ENCODE results near the gene LINC00237.

Gene LINC00237

GRCh38 chr20:21125072-21125848 lies 19.1 kb upstream of the LINC00237 start:
- peak; percentile 78 for DNase-seq

GRCh38 chr20:21124190-21124589 lies 18.0 kb upstream of the LINC00237 start:
- no peak for DNase-seq

GRCh38 chr20:21118782-21119181 lies 12.6 kb upstream of the LINC00237 start:
- no peak for DNase-seq

- no peak for DNase-seq
Observed at GRCh38 chr20:21118138-21118537, 12.0 kb upstream of the LINC00237 start.

GRCh38 chr20:21117521-21117920 lies 11.4 kb upstream of the LINC00237 start:
- no peak for DNase-seq

- DNase-seq: no peak
Observed at GRCh38 chr20:21114584-21114983, 8.4 kb upstream of the LINC00237 start.

- DNase-seq: no peak
Observed at GRCh38 chr20:21113697-21114096, 7.5 kb upstream of the LINC00237 start.

GRCh38 chr20:21111416-21111815 lies 5.3 kb upstream of the LINC00237 start:
- no peak for DNase-seq

GRCh38 chr20:21110811-21111210 lies 4.7 kb upstream of the LINC00237 start:
- DNase-seq: no peak

- no peak for DNase-seq
Observed at GRCh38 chr20:21109144-21109543, 3.0 kb upstream of the LINC00237 start.

GRCh38 chr20:21105429-21106170 lies 558 bp downstream of the LINC00237 start:
- no peak for DNase-seq

- no peak for DNase-seq
Observed at GRCh38 chr20:21104921-21105320, 1.2 kb downstream of the LINC00237 start.

GRCh38 chr20:21104466-21104761 lies 1.7 kb downstream of the LINC00237 start:
- no peak for DNase-seq

GRCh38 chr20:21103582-21104465 lies 2.3 kb downstream of the LINC00237 start:
- no peak for DNase-seq

- peak; percentile 58 for DNase-seq
Observed at GRCh38 chr20:21102603-21103311, 3.4 kb downstream of the LINC00237 start.

- DNase-seq: peak; percentile 54
Observed at GRCh38 chr20:21101932-21102575, 4.1 kb downstream of the LINC00237 start.

GRCh38 chr20:21101453-21101931 lies 4.7 kb downstream of the LINC00237 start:
- DNase-seq: peak; percentile 49

GRCh38 chr20:21100578-21101452 lies 5.3 kb downstream of the LINC00237 start:
- DNase-seq: peak; percentile 59

- DNase-seq: peak; percentile 60
Observed at GRCh38 chr20:21099751-21100577, 6.2 kb downstream of the LINC00237 start.

All from NCI-H82 (cell line).